GM21717 (cell line): Measurements from ENCODE around the gene FIGNL2.
"Not testable (repeated sequence)": the region's sequence is repeated elsewhere in the genome, so short reads cannot be mapped to it uniquely, and the experiment has no call there.

ENCODE experiments used
- ATAC-seq: cut with Tn5 transposase; IDR thresholded peaks from one replicate; pipeline ENCODE4 v1.9.1; 2021; ENCODE audit warnings: mild to moderate bottlenecking, moderate library complexity; ENCODE audit not compliant: unreplicated experiment

The FIGNL2 gene

DNA sequence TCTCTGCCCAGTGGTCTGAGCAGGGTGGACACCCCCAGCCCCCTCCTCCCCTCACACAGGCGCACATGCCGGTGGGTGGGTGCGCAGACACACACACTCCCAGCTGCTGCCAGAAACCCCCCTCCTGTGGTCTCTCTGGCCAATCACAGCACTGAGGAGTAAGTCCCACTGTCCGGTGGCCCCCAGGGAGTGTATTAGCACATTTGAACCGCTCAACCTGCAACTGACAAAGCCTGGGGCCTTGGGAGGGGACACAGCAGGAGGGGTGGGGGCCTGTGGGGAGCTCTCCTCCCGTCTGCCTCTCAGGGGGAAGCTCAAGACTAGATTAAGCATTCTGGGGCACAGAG, 11.7 kb downstream of the FIGNL2 start:
- no peak for ATAC-seq

DNA sequence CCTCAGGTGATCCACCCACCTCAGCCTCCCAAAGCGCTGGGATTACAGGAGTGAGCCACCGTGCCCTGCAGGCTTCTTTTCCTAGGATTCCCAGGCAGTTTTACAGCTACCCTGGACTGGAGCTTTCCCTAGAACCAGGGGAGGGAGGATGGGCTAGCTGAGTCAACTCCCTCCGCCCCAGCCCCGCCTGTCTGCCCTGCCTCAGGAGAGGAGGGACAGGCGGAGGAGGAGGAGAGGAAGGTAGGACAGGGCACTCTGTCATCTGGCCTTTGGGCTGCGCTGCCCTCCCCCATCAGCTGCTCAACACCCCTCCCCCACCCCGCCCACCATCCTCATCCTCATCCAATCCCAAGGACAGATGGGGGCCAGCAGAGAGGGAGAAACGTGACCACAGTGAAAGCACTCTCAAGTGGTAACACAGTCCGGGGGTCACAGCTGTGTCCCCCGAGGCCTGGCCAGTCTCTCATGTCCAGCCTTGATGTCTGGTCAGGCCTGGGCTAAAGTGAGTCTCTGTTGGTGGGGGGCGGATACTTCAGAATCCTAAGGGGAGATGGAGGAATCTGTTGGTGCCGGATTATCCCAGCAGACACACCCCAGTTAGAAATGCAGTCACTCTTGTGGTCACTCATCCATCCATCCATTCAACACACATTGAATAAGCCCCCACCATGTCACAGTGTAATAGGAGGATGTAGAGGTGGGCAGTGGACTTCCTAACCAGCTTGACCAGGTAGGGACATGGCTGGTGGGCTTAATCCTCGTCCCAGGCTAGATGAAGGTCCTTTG, 12.3 kb downstream of the FIGNL2 start:
- no peak for ATAC-seq

DNA sequence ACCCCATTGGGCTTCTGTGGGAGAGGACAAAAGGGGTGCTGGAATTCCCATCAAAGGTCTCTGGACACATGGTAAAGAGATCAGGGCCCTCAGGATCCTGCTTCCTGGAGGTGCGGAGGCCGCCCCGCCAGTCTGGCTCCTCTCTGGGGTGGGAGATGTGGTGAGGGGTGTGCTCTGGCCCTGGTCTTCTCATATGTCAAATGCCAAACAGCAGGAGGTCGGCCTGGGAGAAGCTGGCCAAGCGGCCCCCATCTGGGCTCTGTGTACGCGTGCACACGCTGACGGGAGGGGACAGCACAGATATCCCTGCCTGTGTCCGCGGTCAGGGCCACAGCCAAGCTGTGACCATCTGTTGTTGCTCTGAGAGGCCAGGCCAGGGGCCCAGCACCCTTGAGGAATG, 14.1 kb downstream of the FIGNL2 start:
- no peak for ATAC-seq

DNA sequence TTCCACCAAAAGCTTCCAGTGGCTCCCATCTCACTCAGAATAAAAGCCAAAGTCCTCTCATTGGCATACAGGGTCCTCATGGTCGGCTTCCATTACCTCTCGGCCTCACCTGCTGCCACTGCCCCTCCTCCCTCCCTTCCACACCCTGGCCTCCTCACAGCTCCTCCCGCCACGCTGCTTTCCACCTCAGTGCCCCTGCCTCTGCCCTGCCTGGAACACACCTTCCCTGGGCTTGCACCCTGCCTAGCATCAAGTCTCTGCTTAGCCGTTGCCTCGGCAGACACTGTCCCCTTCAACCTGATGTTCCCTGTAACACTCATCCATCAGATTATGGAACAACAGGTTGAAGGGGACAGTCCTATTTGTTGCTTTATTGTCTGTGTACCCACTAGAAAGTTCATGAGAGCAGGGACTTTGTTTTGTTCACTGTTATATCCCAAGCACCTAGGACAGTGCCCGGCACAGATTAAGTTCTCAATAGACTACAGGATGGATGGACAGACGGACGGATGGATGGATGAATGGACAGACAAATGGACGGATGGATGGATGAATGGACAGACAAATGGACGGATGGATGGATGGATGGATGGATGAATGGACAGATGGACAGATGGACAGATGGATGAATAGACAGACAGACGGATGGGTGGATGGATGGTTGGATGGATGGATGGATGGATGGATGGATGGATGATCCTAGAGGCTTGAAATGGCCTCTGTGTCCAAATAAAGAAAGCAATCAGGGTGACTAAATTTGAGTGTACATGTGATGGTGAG, 14.9 kb downstream of the FIGNL2 start:
- ATAC-seq: no peak

DNA sequence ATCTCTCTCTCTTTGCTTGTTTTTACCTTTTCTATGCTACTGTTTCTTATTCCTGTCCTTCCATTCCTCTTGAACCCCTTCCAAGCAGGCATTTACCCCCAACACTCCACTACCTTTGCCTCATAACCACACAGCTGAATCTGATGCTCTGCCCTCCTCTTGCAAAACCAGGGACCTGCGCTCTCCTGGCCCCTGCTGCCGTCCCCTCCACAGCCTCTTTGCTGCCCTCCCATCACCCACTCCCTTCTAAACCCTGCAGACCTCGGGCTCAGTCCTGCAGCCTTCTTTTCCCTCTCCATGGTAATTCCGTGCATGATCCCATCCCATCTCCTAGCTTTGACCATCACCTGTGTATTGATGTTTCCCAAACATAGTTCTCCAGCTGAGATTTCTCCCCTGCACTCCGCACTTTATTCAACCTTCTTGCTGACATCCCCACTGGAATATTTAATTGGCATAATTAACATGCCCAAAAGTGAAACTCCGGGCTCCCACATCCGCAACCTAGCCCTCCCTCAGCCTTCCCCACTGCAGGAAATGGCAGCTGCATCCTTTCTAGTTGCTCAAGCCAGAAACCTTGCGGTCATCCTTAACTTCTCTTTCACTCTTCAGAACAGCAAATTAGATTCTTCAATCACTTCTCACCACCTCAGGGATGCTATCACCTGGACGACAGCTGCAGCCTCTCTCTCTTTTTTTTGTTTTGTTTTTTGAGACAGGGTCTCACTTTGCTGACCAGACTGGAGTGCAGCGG, 16.0 kb downstream of the FIGNL2 start:
- no peak for ATAC-seq

DNA sequence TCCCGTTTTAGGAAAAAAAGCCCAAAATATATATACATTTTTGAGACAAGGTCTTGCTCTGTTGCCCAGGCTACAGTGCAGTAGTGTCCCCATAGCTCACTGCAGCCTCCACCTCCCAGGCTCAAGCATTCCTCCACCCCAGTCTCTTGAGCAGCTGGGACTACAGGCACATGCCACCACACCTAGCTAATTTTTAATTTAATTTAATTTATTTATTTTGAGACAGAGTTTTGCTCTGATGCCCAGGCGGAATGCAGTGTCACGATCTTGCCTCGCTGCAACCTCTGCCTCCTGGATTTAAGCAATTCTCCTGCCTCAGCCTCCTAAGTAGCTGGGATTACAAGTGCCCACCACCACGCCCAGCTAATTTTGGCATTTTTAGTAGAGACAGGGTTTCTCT, 16.7 kb downstream of the FIGNL2 start:
- not testable (repeated sequence) for ATAC-seq

DNA sequence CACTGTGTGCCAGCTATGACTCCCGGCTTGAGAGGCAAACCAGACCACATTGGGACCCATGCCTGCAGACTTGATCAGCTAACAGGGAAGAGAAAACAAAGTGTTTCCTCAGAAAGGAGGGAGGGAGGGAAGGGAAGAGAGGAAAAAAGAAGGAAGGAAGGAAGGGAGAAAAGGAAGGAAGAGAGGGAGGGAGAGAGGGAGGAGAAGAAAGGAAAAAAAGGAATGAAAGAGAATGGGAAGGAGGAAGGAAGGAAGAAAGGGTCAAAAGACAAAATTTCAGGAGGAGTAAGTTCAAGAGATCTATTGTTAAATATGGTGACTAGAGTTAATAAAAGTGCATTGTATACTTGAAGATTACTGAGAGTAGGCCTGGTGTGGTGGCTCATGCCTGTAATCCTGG, 18.9 kb downstream of the FIGNL2 start:
- ATAC-seq: no peak

DNA sequence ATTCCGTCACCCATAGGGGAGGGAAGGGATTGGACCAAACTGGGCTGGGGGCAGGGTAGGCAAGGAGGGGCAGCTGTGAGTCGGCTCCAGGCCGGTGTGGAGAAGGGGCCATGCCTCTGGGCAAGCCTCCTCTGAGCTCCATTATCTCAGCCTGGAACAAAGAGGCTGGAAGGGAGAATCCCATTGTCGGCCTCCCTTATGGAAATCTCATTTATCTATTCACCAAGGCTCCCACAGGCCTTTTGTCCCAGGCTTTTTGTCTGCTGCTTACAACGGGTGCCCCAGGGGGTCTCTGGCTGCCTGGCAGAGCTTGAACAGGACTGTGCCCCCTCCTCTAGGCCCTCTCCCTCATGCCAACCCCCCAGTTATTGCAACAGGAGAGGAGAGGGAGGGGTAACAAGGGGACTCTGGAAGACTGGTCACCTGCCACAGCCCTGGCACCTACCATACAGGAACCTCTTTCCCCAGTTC, 19.5 kb downstream of the FIGNL2 start:
- no peak for ATAC-seq

DNA sequence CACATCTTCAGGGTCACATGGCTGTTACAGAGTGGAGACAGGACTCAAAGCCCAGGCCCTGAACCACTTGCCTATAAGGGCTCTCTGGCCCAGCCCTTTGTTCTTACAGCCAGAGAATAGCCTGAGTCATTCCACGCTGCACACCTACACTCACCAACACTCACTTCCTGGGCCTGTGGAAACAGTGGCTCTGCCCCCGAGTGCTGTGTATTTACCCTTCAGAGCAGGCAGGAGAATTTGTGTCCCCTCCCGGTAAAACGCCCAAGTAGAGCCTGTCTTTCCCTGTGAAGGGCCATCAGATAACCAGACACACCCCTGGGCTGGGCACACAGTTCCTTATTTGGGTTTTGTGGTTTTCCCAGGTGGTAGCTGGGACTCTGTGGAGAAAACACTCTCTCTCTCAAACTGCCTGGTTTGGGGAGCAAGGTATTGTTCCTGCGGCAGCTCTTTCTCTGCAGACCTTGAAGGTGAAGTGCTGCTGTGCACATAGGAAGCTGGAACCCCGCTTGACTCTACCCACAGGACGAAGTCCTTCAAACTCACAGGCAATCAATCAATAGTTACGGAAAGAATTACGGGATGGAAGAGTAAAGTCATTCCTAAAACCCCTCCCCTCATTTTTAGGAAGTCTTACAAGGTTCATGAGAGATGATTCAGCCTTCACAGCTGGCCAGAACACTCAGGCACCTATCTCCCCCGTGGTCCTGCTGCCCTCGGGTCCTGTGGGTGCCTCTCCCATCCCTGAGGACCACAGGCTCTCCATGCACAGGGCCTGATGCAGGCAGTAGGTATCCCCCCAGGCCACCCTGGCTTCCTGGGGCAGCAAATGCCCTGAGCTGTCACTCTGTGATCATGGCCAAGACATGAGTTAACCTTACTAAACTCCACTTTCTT, 20.3 kb downstream of the FIGNL2 start:
- ATAC-seq: no peak

DNA sequence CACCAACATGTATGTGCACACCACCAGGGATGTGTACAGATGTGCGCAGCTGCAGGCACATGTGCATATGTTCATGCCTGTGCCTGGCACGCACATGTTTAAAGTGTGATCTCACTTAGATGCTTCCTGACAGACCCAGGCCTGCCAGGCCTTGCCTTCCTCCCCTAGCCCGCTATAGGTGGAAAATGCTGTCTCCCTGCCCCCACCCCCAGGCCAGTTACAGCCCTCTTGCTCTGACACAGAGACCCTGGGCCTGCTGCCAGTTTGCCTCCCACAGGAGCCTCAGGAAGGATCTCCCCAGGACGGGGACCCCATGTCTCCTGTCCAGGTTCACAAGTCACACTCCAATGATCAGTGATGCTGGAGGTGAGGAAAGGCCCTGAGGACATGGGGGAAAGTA, 21.6 kb downstream of the FIGNL2 start:
- ATAC-seq: no peak

DNA sequence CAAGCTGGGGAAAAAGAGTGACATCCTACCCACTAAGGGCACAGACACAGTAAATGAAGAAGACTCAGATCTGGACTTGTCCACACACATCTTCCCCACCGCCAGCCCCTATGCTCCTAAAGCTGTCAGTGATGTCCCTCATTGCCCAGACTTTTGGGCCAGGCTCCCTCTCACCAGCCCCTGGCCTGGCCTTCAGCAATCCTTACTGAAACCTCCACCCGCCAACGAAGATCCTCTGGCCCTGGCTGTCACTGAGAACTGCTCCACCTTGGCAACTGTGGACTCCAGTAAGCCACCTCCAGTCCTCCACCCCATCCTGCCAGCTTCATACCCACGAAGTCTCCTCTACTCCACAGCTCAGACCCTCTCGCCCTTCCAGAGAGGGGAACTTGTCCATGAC, 23.3 kb downstream of the FIGNL2 start:
- no peak for ATAC-seq

DNA sequence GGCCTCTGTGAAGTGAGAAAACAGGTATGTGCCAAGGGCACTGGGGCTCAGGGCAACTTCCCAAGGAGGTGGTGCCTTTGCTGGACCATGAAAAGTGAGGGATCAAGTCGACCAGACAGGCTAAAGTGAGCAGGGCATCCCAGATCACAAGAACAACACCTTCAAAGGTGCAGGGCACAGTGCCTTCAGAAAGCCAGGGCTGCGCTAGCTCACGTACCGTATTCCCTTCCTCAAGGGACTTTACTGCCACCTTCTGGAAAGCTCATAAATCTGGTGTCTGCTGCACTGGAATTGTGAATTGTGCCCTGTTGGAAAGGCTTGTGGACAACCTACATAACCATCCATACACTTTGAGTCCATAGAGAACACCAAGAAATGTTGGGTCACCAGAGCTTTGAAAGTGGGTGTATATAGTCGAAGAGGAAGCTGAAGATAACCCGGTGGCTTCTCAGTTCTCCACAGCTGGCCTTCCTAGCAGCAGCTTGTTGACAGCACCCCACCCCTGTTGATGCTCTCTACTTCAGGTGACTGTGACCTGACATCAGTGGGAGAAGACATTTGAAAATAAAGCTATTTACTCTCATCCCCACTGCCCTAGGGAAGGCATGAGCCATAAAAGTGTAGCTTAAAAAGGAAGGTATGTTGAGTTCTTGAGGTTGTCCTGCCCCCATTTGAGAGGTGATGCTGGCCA, 24.5 kb downstream of the FIGNL2 start:
- ATAC-seq: no peak

DNA sequence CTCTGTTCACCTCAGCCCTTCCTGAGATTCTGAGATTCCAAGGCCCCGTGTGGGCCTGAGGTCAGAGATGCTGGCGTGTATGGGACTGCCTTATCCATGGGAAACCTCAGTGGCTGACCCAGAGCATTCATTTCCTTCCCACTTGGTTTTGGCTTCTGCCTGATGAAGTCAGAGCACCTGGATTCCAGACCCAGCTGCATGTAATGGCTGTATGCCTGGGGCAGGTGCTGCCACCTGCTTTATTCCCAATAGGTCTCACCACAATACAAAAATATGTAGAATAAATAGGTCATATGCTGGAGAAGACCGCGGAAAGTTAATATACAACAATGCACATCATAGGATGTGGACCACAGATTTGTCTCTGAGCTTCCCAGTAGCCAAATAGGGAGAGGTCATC, 25.6 kb downstream of the FIGNL2 start:
- ATAC-seq: no peak

DNA sequence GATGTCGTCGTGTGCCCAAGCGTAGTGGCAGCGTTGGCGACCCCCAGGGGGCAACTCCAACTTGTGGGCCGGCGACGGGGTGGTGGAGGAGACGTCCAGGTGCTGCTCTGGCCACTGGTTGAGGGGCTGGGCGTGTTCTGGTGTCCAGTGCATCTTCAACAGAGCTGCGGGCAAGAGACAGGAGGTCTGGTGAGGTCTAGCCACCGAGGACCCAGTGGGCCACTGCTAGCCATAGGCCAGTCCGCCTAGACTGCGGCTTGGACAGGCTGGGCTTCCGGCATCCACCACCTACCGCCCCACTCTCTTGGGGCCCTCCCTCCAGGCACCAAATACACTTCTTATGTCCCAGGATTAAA, 26.3 kb downstream of the FIGNL2 start:
- no peak for ATAC-seq

DNA sequence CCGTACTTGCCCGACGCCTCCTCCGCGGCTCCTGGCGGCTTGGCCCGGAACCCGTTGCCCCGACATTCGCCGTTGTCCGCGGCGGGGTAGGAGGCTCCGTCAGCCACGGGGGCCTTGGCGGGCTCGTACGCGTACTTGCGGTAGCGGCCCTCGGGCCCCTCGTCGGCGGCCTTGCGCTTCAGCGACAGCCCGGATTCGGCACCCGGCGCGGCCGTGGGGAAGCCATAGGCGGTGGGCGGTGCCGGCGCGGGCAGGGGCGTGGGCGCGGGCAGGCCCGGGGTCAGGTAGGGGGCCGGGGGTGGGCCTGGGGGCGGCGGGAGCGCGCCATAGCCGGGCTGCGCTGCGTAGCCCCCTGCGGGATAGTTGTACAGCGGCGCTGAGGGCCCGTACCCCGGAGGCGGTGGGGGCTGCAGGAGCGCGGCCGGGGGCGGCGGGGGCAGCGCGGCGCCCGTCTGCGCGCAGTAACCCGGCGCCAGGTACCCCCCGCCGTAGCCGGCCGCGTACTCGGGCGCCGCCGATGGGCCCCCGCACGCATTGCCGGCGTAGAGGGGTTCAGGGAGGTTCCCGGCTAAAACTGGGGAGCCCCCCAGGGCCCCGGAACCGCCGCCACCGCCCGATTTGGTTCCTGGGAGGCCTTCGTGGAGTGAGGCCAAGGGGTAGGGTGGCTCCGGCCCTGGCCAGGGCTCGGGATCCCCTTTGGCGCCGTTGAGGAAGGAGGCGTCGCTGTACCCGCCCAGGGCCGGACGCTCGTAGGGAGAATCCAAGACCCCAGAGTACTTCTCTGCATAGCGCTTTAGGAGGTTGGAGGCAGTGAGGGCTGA, 26.9 kb downstream of the FIGNL2 start:
- no peak for ATAC-seq

DNA sequence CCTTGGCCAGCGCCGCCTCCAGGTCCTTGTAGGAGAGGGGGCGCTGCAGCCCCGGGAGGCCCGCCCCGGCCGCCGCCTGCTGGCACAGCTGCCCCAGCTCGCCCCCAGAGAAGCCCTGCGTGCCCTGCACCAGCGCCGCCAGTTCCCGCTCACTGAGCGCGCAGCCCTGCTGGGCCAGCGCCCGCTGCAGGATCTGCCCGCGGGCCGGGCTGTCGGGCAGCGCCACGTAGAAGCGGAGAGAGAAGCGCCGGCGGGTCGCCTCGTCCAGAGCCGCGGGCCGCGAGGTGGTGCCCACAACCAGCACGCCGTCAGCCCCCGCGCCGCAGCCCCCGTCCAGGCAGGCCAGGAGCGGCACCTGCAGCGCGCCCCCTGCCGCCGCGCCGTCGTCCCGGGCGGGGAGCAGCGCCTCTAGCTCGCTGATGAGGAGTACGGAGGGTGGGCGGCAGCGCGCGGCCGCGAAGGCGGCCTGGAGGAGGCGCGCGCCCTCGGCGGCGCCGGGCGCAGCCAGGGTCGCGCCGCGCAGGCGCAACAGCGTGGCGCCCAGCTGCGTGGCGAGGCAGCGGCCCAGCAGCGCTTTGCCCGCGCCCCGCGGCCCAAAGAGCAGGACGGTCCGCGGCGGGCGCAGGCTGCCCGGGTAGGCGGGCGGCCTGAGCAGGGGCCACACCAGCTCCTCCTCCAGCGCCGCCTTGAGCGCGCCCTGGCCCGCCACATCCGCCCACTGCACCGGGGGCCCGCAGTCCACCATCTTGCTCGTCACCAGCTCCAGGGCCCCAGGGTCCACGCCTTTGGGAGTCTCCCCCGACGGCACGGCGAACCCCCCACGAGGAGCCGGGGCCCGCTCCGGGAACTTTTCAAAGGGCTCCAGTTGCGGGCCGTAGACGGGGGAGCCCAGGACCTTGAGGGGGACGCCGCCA, 27.7 kb downstream of the FIGNL2 start:
- ATAC-seq: no peak

DNA sequence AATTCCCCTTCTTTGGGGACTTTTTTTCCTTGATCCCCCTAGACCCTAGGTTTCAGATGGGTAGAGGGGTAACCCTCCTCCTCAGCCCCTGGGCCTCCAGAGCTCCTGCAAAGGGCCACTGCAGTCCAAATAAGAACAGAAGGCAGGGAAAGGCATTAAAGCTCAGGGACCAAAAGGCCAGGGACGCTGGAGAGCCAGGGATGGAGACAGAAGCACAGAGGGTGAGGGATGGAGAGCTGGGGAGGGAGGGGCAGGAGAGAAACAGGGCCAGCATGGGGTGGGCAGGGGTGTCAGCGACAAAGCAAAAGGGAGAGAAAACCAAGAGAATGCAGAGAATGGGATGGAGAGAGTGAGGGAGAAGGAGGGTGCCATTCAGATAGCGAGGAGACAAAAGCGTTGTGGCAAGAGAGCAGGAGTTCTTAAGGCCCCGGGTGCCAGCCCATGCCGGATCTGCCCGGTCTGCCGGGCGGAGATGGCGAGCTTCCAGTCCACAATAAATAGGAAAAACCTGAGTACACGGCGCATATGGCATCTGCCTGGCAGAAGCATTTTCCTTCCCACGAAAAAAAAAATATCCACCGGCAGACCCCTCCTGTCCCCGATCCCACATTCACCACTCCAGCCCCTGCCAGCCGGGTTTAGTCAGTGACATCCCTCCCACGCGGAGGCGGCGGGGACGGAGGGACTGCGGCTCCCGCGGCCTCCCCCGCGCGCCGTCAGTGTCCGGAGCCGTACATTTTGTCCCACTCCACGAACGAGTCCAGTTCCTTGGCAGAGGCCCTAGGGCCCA, 28.6 kb downstream of the FIGNL2 start:
- no peak for ATAC-seq
